PFSK-1 (cell line): ENCODE measurements around the gene GLIS1.

Experiments used
- FOXP2 ChIP-seq: optimal IDR thresholded peaks from 2 replicates; pipeline ENCODE3; 2011; ENCODE audit warnings: borderline replicate concordance, control low read depth, inconsistent platforms; ENCODE audit not compliant: insufficient read depth; ENCODE audit errors: extremely low read length, extremely low read depth
- POLR2AphosphoS5 ChIP-seq: IDR thresholded peaks from 2 replicates; pipeline ENCODE4 v1.6.1; 2012; ENCODE audit warnings: low read depth, mild to moderate bottlenecking, control low read depth, low read length, moderate library complexity
- REST ChIP-seq, 2 experiments: IDR thresholded peaks; 2 replicates each; pipeline versions ENCODE4 v1.6.1 to v1.8.0; 2011 to 2012; ENCODE audit warnings: low read depth in 2 of 2, low read length in 2 of 2, control low read depth in 1 of 2, inconsistent platforms in 1 of 2, mild to moderate bottlenecking in 1 of 2, moderate library complexity in 1 of 2; ENCODE audit not compliant: insufficient read depth in 1 of 2
- SIN3A ChIP-seq: IDR thresholded peaks from 2 replicates; pipeline ENCODE4 v1.6.1; 2012; ENCODE audit warnings: mild to moderate bottlenecking, low read length, moderate library complexity, borderline replicate concordance; ENCODE audit not compliant: insufficient read depth
- TAF1 ChIP-seq: IDR thresholded peaks from 2 replicates; pipeline ENCODE4 v1.6.1; 2012; ENCODE audit warnings: low read length, control low read depth, borderline replicate concordance; ENCODE audit not compliant: insufficient read depth

Gene GLIS1

GRCh38 chr1:53484705-53485477 lies 254.1 kb downstream of the GLIS1 start:
- TF ChIP-seq FOXP2 = no peak
- TF ChIP-seq REST (IDR thresholded peaks at IDR 0.05; ENCODE audit: insufficient read depth in 1 of 2, low read depth in 2 of 2, low read length in 2 of 2) = no peak
- no peak for TF ChIP-seq SIN3A
- TF ChIP-seq POLR2AphosphoS5 = no peak
- TF ChIP-seq TAF1 = no peak

GRCh38 chr1:53483656-53484055 lies 255.3 kb downstream of the GLIS1 start:
- TF ChIP-seq SIN3A (no peak), TAF1 (no peak)

GRCh38 chr1:53483170-53483569 lies 255.8 kb downstream of the GLIS1 start:
- TF ChIP-seq SIN3A = no peak
- no peak for TF ChIP-seq TAF1
- TF ChIP-seq POLR2AphosphoS5 = no peak
- no peak for TF ChIP-seq FOXP2
- no peak for TF ChIP-seq REST (IDR thresholded peaks at IDR 0.05; ENCODE audit: insufficient read depth in 1 of 2, low read depth in 2 of 2, low read length in 2 of 2)

GRCh38 chr1:53482441-53483153 lies 256.4 kb downstream of the GLIS1 start:
- TF ChIP-seq TAF1 = no peak
- TF ChIP-seq SIN3A = no peak
- no peak for TF ChIP-seq POLR2AphosphoS5
- TF ChIP-seq FOXP2 = no peak
- no peak for TF ChIP-seq REST (IDR thresholded peaks at IDR 0.05; ENCODE audit: insufficient read depth in 1 of 2, low read depth in 2 of 2, low read length in 2 of 2)

- TF ChIP-seq SIN3A = no peak
- no peak for TF ChIP-seq FOXP2
- no peak for TF ChIP-seq TAF1
- no peak for TF ChIP-seq POLR2AphosphoS5
- TF ChIP-seq REST (IDR thresholded peaks at IDR 0.05; ENCODE audit: insufficient read depth in 1 of 2, low read depth in 2 of 2, low read length in 2 of 2) = no peak
These were observed 257.5 kb downstream of the GLIS1 start for GRCh38 chr1:53481456-53481855.
